Mammary epithelial cell (primary cell): Measurements from ENCODE around the gene GABRB2.

Experiments
- CTCF ChIP-seq, 2 donors: IDR thresholded peaks in 1 of 2; conservative IDR thresholded peaks in 1 of 2; 2 replicates each; pipeline ENCODE4 v1.5.1; 2011 to 2012; ENCODE audit warnings: inconsistent platforms in 2 of 2, low read length in 2 of 2, mild to moderate bottlenecking in 2 of 2, control low read depth in 1 of 2, low read depth in 1 of 2; ENCODE audit not compliant: insufficient read depth in 1 of 2; ENCODE audit errors: extremely low read depth in 1 of 2
- EZH2 ChIP-seq: IDR thresholded peaks from 2 replicates; pipeline ENCODE4 v1.6.1; 2012; ENCODE audit warnings: low read length, inconsistent platforms, borderline replicate concordance

GRCh38 chr5:161372682-161373344 is 173.7 kb downstream of the GABRB2 start:
- no peak for TF ChIP-seq CTCF (conservative IDR thresholded peaks at IDR 0.05 in 1 of 2, IDR thresholded peaks at IDR 0.05 in 1 of 2; ENCODE audit: extremely low read depth in 1 of 2, insufficient read depth in 1 of 2, low read depth in 1 of 2, low read length in 2 of 2)
- TF ChIP-seq EZH2: no peak
